K562 (cell line): ENCODE results near the gene DUSP9. TPM values are rescaled to one million over a fixed set of nuclear protein-coding genes. Genes with fewer than 3 reads are reported as not detected.

Source experiments
- MGA ChIP-seq: fragments of 450-650 bp; IDR thresholded peaks from 2 replicates; pipeline ENCODE4 v1.6.1; 2016; ENCODE audit warnings: mild to moderate bottlenecking, moderate library complexity
- polyA plus RNA-seq, 8 experiments: library from polyadenylated mRNA; depleted of rRNA in 4 of 8; stranded (reverse) in 5 of 8; unstranded in 3 of 8; fragments of >200 nt; fragmentation: Nextera tagmentation in 2 of 8; fragmentation: Illumina TruSeq in 1 of 8; extraction: Ambion mirVana in 2 of 8; extraction: Trizol in 1 of 8; gene quantifications; 2 replicates each; pipeline versions ENCODE4 v1.2.1 to v1.2.3, GENCODE V29; 2011 to 2014; ENCODE audit warnings: inconsistent platforms in 1 of 8, missing spikeins in 1 of 8
- total RNA-seq, 7 experiments: library from RNA; depleted of rRNA in 6 of 7; stranded (reverse); fragments of >200 nt in 6 of 7; fragmentation: Illumina TruSeq in 2 of 7; extraction: Trizol in 2 of 7; gene quantifications; 2 replicates each; pipeline versions ENCODE4 v1.2.1 to v1.2.3, GENCODE V29; 2011 to 2021; ENCODE audit warnings: low replicate concordance in 1 of 7

The DUSP9 gene
- total and polyA plus RNA-seq, 9 of the 15 experiments (the other 6 are each of a cell fraction or from before 2014, with no cell fraction given): 0.11 to 14.1 (median 5.5) TPM

- TF ChIP-seq MGA: peak; percentile 34; the same call in 1 of the 2 replicates
Observed at GRCh38 chrX:153642655-153643430, 4.2 kb upstream of the DUSP9 start (continued).
